GM12878 (cell line): Measurements from ENCODE around the gene HM13. TPM values are rescaled to one million over a fixed set of nuclear protein-coding genes. Genes with fewer than 3 reads are reported as not detected.

Source experiments
- ATAC-seq: fragments of 200-7000 bp; cut with Tn5 transposase; 3 replicates; pipeline ENCODE4 v1.9.1; 2020; ENCODE audit warnings: mild to moderate bottlenecking, moderate library complexity
- BruUV-seq: library from RNA; stranded (reverse); fragments of 400-500 nt; replicated peaks from 2 replicates; lab custom pipeline; 2021; lab: Mats Ljungman, UMichigan
- CTCF ChIA-PET: fragments of 300-600 bp; sonication (Branson Sonifier 250); formaldehyde crosslinking; extraction: SDS; loops from one replicate; lab custom pipeline; 2021; ENCODE audit warnings: inconsistent platforms; lab: Yijun Ruan, JAX
- POLR2A ChIA-PET: fragments of 350-600 bp; formaldehyde crosslinking; extraction: SDS; loops from one replicate; lab custom pipeline; 2021; ENCODE audit warnings: inconsistent platforms; lab: Charles Lee
- RAD21 ChIA-PET: fragments of 300-600 bp; sonication (Branson Sonifier 250); formaldehyde crosslinking; loops from one replicate; lab custom pipeline; 2023; ENCODE audit warnings: antibody characterized with exemption; ENCODE audit not compliant: unreplicated experiment; lab: Charles Lee
- SMC1A ChIA-PET: fragments of 300-600 bp; sonication (Branson Sonifier 250); formaldehyde crosslinking; loops from one replicate; lab custom pipeline; 2023; ENCODE audit not compliant: unreplicated experiment, uncharacterized antibody; lab: Charles Lee
- DNase-seq: peaks from one replicate; pipeline ENCODE4 v3.0.0-alpha.2; 2011; ENCODE audit warnings: low read depth, low spot score
- FAIRE-seq: peaks from 3 replicates; lab custom pipeline; 2011; peaks lifted over from hg19 to GRCh38; lab: Jason Lieb, UNC
- H2AFZ ChIP-seq: 2 replicates; pipeline ENCODE4 v1.6.0; 2011; ENCODE audit warnings: low read depth, low read length, control low read depth; ENCODE audit not compliant: control insufficient read depth
- H3K27ac ChIP-seq: 2 replicates; pipeline ENCODE4 v1.5.1; 2011; ENCODE audit warnings: control low read depth; ENCODE audit not compliant: control insufficient read depth, insufficient read depth
- H3K27me3 ChIP-seq, 2 experiments: replicated peaks in 1 of 2; 2 replicates each; pipeline versions ENCODE4 v1.6.0 to v1.6.1; 2011; ENCODE audit warnings: low read length in 1 of 2; ENCODE audit not compliant: control insufficient read depth in 2 of 2, insufficient read depth in 2 of 2
- H3K36me3 ChIP-seq, 2 experiments: 2 replicates each; pipeline ENCODE4 v1.5.1; 2011; ENCODE audit warnings: low read length in 1 of 2; ENCODE audit not compliant: control insufficient read depth in 2 of 2, insufficient read depth in 2 of 2
- H3K4me1 ChIP-seq: 2 replicates; pipeline ENCODE4 v1.6.1; 2011; ENCODE audit warnings: mild to moderate bottlenecking, low read length, moderate library complexity, mixed read lengths; ENCODE audit not compliant: control insufficient read depth, insufficient read depth
- H3K4me2 ChIP-seq: 2 replicates; pipeline ENCODE4 v1.6.0; 2011; ENCODE audit warnings: control low read depth; ENCODE audit not compliant: control insufficient read depth, insufficient read depth
- H3K4me3 ChIP-seq: fragments of 200-600 bp; sonication (generic); 2 replicates; pipeline ENCODE4 v1.5.1; 2016
- H3K79me2 ChIP-seq: 2 replicates; pipeline ENCODE4 v1.6.0; 2011; ENCODE audit warnings: low read length; ENCODE audit not compliant: control insufficient read depth, insufficient read depth
- H3K9ac ChIP-seq: 2 replicates; pipeline ENCODE4 v1.8.0; 2011; ENCODE audit warnings: low read length, control low read depth, mixed read lengths; ENCODE audit not compliant: control insufficient read depth, insufficient read depth
- H3K9me3 ChIP-seq: replicated peaks from 3 replicates; pipeline ENCODE4 v1.5.1; 2011; ENCODE audit warnings: mild to moderate bottlenecking, low read length; ENCODE audit not compliant: control insufficient read depth, insufficient read depth
- H4K20me1 ChIP-seq: 2 replicates; pipeline ENCODE4 v1.6.0; 2011; ENCODE audit not compliant: control insufficient read depth, insufficient read depth
- ATF7 ChIP-seq: fragments of 450-650 bp; IDR thresholded peaks from 2 replicates; pipeline ENCODE4 v1.6.1; 2016; ENCODE audit warnings: low read depth, mild to moderate bottlenecking
- CBFB ChIP-seq: IDR thresholded peaks from 2 replicates; pipeline ENCODE4 v1.6.1; 2016; ENCODE audit warnings: antibody characterized with exemption, low read depth
- CEBPB ChIP-seq, 2 experiments: fragments of 150-350 bp in 1 of 2; IDR thresholded peaks; 2 replicates each; pipeline ENCODE4 v1.6.1; 2012 to 2014; ENCODE audit warnings: low read depth in 2 of 2, low read length in 2 of 2, borderline replicate concordance in 1 of 2, inconsistent platforms in 1 of 2
- CREB1 ChIP-seq: IDR thresholded peaks from 2 replicates; pipeline ENCODE4 v1.6.1; 2012; ENCODE audit warnings: low read depth, mild to moderate bottlenecking, inconsistent platforms
- DPF2 ChIP-seq: fragments of 450-650 bp; IDR thresholded peaks from 2 replicates; pipeline ENCODE4 v1.6.1; 2017; ENCODE audit warnings: mild to moderate bottlenecking
- EED ChIP-seq: sonication (generic); IDR thresholded peaks from 2 replicates; pipeline ENCODE4 v1.6.1; 2016; ENCODE audit warnings: antibody characterized with exemption, low read depth
- EP300 ChIP-seq, 2 experiments: fragments of 150-350 bp in 1 of 2; IDR thresholded peaks; 2 replicates each; pipeline ENCODE4 v1.6.1; 2011 to 2012; ENCODE audit warnings: low read depth in 2 of 2, low read length in 2 of 2, borderline replicate concordance in 1 of 2, improper control_type of control experiment in 1 of 2, inconsistent platforms in 1 of 2; ENCODE audit not compliant: control insufficient read depth in 1 of 2
- EZH2 ChIP-seq: IDR thresholded peaks from 2 replicates; pipeline ENCODE4 v1.6.1; 2012; ENCODE audit warnings: low read depth, mild to moderate bottlenecking, control low read depth, inconsistent platforms, low read length, borderline replicate concordance; ENCODE audit not compliant: control insufficient read depth
- KDM1A ChIP-seq: fragments of 200-600 bp; sonication (generic); IDR thresholded peaks from 2 replicates; pipeline ENCODE4 v1.6.1; 2016; ENCODE audit warnings: borderline replicate concordance
- MYB ChIP-seq: fragments of 150-350 bp; IDR thresholded peaks from 2 replicates; pipeline ENCODE4 v1.6.1; 2014; ENCODE audit warnings: mild to moderate bottlenecking, low read depth, low read length, borderline replicate concordance
- NR2C1 ChIP-seq: fragments of 450-650 bp; IDR thresholded peaks from 2 replicates; pipeline ENCODE4 v1.6.1; 2017; ENCODE audit warnings: antibody characterized with exemption, mild to moderate bottlenecking, moderate library complexity
- PKNOX1 ChIP-seq: fragments of 450-650 bp; IDR thresholded peaks from 2 replicates; pipeline ENCODE4 v1.6.1; 2016; ENCODE audit warnings: mild to moderate bottlenecking
- RAD21 ChIP-seq: IDR thresholded peaks from 2 replicates; pipeline ENCODE4 v1.6.1; 2011; ENCODE audit warnings: mild to moderate bottlenecking, low read depth, low read length, moderate library complexity; ENCODE audit not compliant: insufficient read depth
- RAD51 ChIP-seq: fragments of 450-650 bp; IDR thresholded peaks from 2 replicates; pipeline ENCODE4 v1.6.1; 2016; ENCODE audit warnings: moderate library complexity, mild to moderate bottlenecking, inconsistent platforms
- ZBTB4 ChIP-seq: fragments of 450-650 bp; formaldehyde crosslinking; IDR thresholded peaks from 2 replicates; pipeline ENCODE4 v1.4.0; 2022; ENCODE audit warnings: mild to moderate bottlenecking, moderate library complexity
- WGBS: methylation state at CpG from one replicate; pipeline ENCODE4 v1.1.6; 2016; ENCODE audit warnings: low lambda C conversion rate; ENCODE audit not compliant: insufficient replicate concordance, insufficient coverage; ENCODE audit errors: missing lambda C conversion rate; 5-methylcytosine and 5-hydroxymethylcytosine counted together
- in situ Hi-C: fragments of 300-500 bp; cut with MboI; formaldehyde crosslinking; loops from 9 replicates; pipeline ENCODE4 v1.14.3; 2018; ENCODE audit warnings: mixed read lengths
- intact Hi-C: fragments of 100-400 bp; cut with micrococcal nuclease; formaldehyde crosslinking; loops from one replicate; pipeline ENCODE4 v1.14.2; 2022; ENCODE audit not compliant: unreplicated experiment
- polyA plus RNA-seq, 11 experiments: library from polyadenylated mRNA; depleted of rRNA in 4 of 11; unstranded in 6 of 11; stranded (reverse) in 5 of 11; fragments of >200 nt; fragmentation: Nextera tagmentation in 4 of 11; fragmentation: Illumina TruSeq in 1 of 11; extraction: Ambion mirVana in 4 of 11; extraction: Trizol in 1 of 11; gene quantifications; 1 replicate in 1 of 11; 2 replicates in 10 of 11; pipeline versions ENCODE4 v1.2.1 to v1.2.3, GENCODE V29; 2011 to 2016; ENCODE audit warnings: inconsistent platforms in 2 of 11, missing spikeins in 2 of 11, low read depth in 1 of 11
- total RNA-seq, 4 experiments: library from RNA; depleted of rRNA in 3 of 4; stranded (reverse); fragments of >200 nt in 3 of 4; fragmentation: Illumina TruSeq in 1 of 4; extraction: Trizol in 1 of 4; gene quantifications; 2 replicates each; pipeline versions ENCODE4 v1.2.1 to v1.2.3, GENCODE V29; 2013 to 2021
- TF ChIP-seq, protein P1 (sequence below): IDR thresholded peaks from 2 replicates; pipeline ENCODE4 v1.6.1; 2012; ENCODE audit warnings: low read length, inconsistent platforms

Gene HM13
- total and polyA plus RNA-seq, 10 of the 15 experiments (the other 5 are each of a cell fraction or from before 2014, with no cell fraction given): 4.8 to 185 (median 81.7) TPM

DNA sequence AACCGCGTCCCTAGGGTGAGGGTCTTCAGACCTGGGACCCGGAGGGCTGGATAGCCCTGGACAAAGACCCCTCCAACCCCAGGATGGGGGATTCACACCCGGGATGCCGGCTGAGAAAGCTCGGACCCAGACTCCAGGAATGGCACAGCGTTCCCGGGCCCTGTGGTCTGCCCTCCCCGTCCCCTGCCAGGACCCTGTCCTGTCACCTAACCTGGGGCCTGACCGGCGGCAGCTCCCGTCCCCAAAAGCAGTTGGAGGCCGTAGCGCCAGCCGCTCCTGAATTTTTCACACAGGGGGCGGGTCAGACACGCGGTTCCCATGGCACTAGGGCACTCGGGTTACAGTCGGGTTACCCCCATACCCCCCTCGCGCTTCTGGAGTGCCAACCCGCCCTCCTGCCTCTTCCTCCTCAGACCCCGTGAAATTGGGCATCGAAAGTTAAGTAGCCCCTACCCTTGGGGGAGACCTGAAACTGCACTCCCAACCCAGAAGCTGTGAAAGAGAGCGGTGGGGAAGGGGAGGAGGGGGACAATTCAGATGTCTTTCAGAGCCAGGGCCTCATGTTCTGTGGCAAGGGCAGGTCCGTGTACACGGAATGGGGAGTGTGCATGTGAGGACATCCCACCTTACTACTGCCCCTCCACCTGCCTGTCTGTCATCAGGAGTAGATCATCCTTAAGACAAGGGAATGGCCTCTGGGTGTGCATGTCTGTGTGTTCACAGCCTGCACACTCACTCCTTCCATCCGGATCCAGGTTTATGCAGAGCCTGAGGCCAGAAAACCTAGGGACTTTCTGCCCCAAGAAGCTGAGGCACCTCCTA is 38.6 kb upstream of the HM13 start:
- Histone ChIP-seq H4K20me1 (no peaks in the 10 kb centered on the region), H3K36me3 (no peaks in the 10 kb centered on the region), H3K9ac (no peak overlapping the region), H3K4me3 (no peak overlapping the region), H3K9me3 (no peaks in the 10 kb centered on the region), H3K27ac (no peak overlapping the region), H3K27me3 (peaks cover 10 to 13% of the 10 kb centered on the region in 2 experiments), H2AFZ (no peak overlapping the region), H3K4me2 (0 out of 2 replicates have a peak overlapping the region, but pooled peaks have one; percentile 9), H3K79me2 (no peaks in the 10 kb centered on the region), H3K4me1 (peaks cover 4% of the 10 kb centered on the region)
- ChIA-PET SMC1A (no interaction called here), POLR2A (no interaction called here), CTCF (interaction anchor here (1.3 to 2.7 kb wide), 2 partner anchors 26 to 28 kb away, joined by 4 to 18 read pairs; no protein-coding TSS in a partner anchor), RAD21 (no interaction called here)
- BruUV-seq: no TSS peak
- 13% methylated on average over 29 of the region's 29 CpGs for WGBS
- in situ Hi-C loops: no loop called here
- DNase-seq (no peak), FAIRE-seq (no peak), ATAC-seq (no peak)
- intact Hi-C loops: no loop called here
- TF ChIP-seq MYB (no peak), CBFB (no peak), DPF2 (no peak), EZH2 (no peak), ZBTB4 (CRISPR knock-in tag) (no peak), CEBPB (IDR thresholded peaks at IDR 0.05; ENCODE audit: borderline replicate concordance in 1 of 2, low read depth in 2 of 2, low read length in 2 of 2) (no peak), ATF7 (no peak), KDM1A (no peak), CREB1 (no peak), PKNOX1 (no peak), NR2C1 (no peak), RAD21 (no peak), EP300 (IDR thresholded peaks at IDR 0.05; ENCODE audit: borderline replicate concordance in 1 of 2, control insufficient read depth in 1 of 2, low read depth in 2 of 2, low read length in 2 of 2) (no peak), EED (no peak), RAD51 (no peak)
- TF ChIP-seq, protein P1, sequence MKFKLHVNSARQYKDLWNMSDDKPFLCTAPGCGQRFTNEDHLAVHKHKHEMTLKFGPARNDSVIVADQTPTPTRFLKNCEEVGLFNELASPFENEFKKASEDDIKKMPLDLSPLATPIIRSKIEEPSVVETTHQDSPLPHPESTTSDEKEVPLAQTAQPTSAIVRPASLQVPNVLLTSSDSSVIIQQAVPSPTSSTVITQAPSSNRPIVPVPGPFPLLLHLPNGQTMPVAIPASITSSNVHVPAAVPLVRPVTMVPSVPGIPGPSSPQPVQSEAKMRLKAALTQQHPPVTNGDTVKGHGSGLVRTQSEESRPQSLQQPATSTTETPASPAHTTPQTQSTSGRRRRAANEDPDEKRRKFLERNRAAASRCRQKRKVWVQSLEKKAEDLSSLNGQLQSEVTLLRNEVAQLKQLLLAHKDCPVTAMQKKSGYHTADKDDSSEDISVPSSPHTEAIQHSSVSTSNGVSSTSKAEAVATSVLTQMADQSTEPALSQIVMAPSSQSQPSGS: no peak
